Liver (tissue), 9 donors: ENCODE results near the gene EDIL3. TPM values are rescaled to one million over a fixed set of nuclear protein-coding genes. Genes with fewer than 3 reads are reported as not detected.

Experiments
- DNase-seq: peaks from one replicate; pipeline ENCODE4 v3.0.0-alpha.2; 2017; ENCODE audit warnings: low spot score
- H3K27ac ChIP-seq, 2 donors: one replicate each; pipeline ENCODE4 v1.7.0; 2013; ENCODE audit warnings: inconsistent platforms in 2 of 2, low read length in 2 of 2, control low read depth in 1 of 2, low read depth in 1 of 2, mild to moderate bottlenecking in 1 of 2
- H3K27me3 ChIP-seq, 4 donors: one replicate each; pipeline versions ENCODE4 v1.6.1 to v1.7.0; 2013; ENCODE audit warnings: low read length in 3 of 4, inconsistent platforms in 1 of 4, mild to moderate bottlenecking in 1 of 4, moderate library complexity in 1 of 4; ENCODE audit not compliant: control insufficient read depth in 4 of 4, insufficient read depth in 4 of 4
- H3K36me3 ChIP-seq, 4 donors: one replicate each; pipeline versions ENCODE4 v1.6.1 to v1.7.0; 2013; ENCODE audit warnings: low read length in 3 of 4, mild to moderate bottlenecking in 3 of 4, low read depth in 1 of 4, moderate library complexity in 1 of 4; ENCODE audit not compliant: control insufficient read depth in 4 of 4, insufficient read depth in 3 of 4
- H3K4me1 ChIP-seq, 4 donors: one replicate each; pipeline versions ENCODE4 v1.6.1 to v1.7.0; 2013; ENCODE audit warnings: low read length in 3 of 4, mild to moderate bottlenecking in 3 of 4, moderate library complexity in 1 of 4; ENCODE audit not compliant: control insufficient read depth in 4 of 4, insufficient read depth in 4 of 4
- H3K4me3 ChIP-seq, 3 donors: one replicate each; pipeline versions ENCODE4 v1.6.1 to v1.7.0; 2013; ENCODE audit warnings: low read length in 3 of 3, control low read depth in 1 of 3, low read depth in 1 of 3, mild to moderate bottlenecking in 1 of 3
- H3K9ac ChIP-seq, 2 donors: one replicate each; pipeline ENCODE4 v1.7.0; 2013; ENCODE audit warnings: low read length in 2 of 2, mild to moderate bottlenecking in 2 of 2, moderate library complexity in 2 of 2, control low read depth in 1 of 2, low read depth in 1 of 2
- H3K9me3 ChIP-seq, 4 donors: one replicate each; pipeline versions ENCODE4 v1.6.1 to v1.7.0; 2013; ENCODE audit warnings: low read length in 3 of 4; ENCODE audit not compliant: control insufficient read depth in 4 of 4
- CTCF ChIP-seq: fragments of 150-350 bp; IDR thresholded peaks from 2 replicates; pipeline ENCODE4 v1.5.1; 2017; ENCODE audit warnings: improper control_type of control experiment, low read depth, low read length; ENCODE audit not compliant: missing input control
- FOXA2 ChIP-seq: IDR thresholded peaks from 2 replicates; pipeline ENCODE4 v1.6.1; 2016; ENCODE audit warnings: antibody characterized with exemption
- GABPA ChIP-seq, 2 donors: IDR thresholded peaks in 1 of 2; conservative IDR thresholded peaks in 1 of 2; 2 replicates each; pipeline ENCODE4 v1.6.1; 2016; ENCODE audit warnings: antibody characterized with exemption in 2 of 2, mild to moderate bottlenecking in 1 of 2, moderate library complexity in 1 of 2
- HNF4A ChIP-seq, 2 donors: conservative IDR thresholded peaks; 2 replicates each; pipeline ENCODE4 v1.6.1; 2016; ENCODE audit warnings: antibody characterized with exemption in 2 of 2, mild to moderate bottlenecking in 2 of 2
- JUND ChIP-seq, 2 donors: IDR thresholded peaks; 2 replicates each; pipeline ENCODE4 v1.6.1; 2016; ENCODE audit warnings: antibody characterized with exemption in 2 of 2
- MAX ChIP-seq: IDR thresholded peaks from 2 replicates; pipeline ENCODE4 v1.6.1; 2016; ENCODE audit warnings: antibody characterized with exemption
- NR2F2 ChIP-seq: IDR thresholded peaks from 2 replicates; pipeline ENCODE4 v1.6.1; 2016; ENCODE audit warnings: antibody characterized with exemption
- RAD21 ChIP-seq, 2 donors: IDR thresholded peaks; 2 replicates each; pipeline ENCODE4 v1.6.1; 2016; ENCODE audit warnings: antibody characterized with exemption in 2 of 2, mild to moderate bottlenecking in 2 of 2
- REST ChIP-seq: IDR thresholded peaks from 2 replicates; pipeline ENCODE4 v1.6.1; 2016; ENCODE audit warnings: antibody characterized with exemption, mild to moderate bottlenecking
- RXRA ChIP-seq, 2 donors: IDR thresholded peaks; 2 replicates each; pipeline ENCODE4 v1.6.1; 2017 to 2018; ENCODE audit warnings: antibody characterized with exemption in 2 of 2, mild to moderate bottlenecking in 1 of 2
- SP1 ChIP-seq: IDR thresholded peaks from 2 replicates; pipeline ENCODE4 v1.6.1; 2018; ENCODE audit warnings: antibody characterized with exemption, mild to moderate bottlenecking
- TAF1 ChIP-seq: conservative IDR thresholded peaks from 2 replicates; pipeline ENCODE4 v1.6.1; 2016; ENCODE audit warnings: antibody characterized with exemption, mild to moderate bottlenecking
- YY1 ChIP-seq: IDR thresholded peaks from 2 replicates; pipeline ENCODE4 v1.6.1; 2016; ENCODE audit warnings: antibody characterized with exemption, mild to moderate bottlenecking
- ZBTB33 ChIP-seq: IDR thresholded peaks from 2 replicates; pipeline ENCODE4 v1.6.1; 2016; ENCODE audit warnings: antibody characterized with exemption
- WGBS: extraction: QIAGEN DNeasy Blood & Tissue Kit; methylation state at CpG from one replicate; pipeline ENCODE4 v1.1.7; 2013; 5-methylcytosine and 5-hydroxymethylcytosine counted together
- polyA plus RNA-seq, 2 donors: library from polyadenylated mRNA; stranded (reverse) in 1 of 2; unstranded in 1 of 2; fragments of 200-250 nt in 1 of 2; fragments of >200 nt in 1 of 2; fragmentation: Nextera tagmentation in 1 of 2; extraction: Ambion mirVana in 1 of 2; gene quantifications; one replicate each; pipeline versions ENCODE4 v1.2.1 to v1.2.3, GENCODE V29; 2013 to 2015
- total RNA-seq, 2 donors: library from RNA; depleted of rRNA; stranded (reverse); fragments of >200 nt; gene quantifications; one replicate each; pipeline ENCODE4 v1.2.3, GENCODE V29; 2014
- donor health status: healthy.
- donor health status: healthy.
- donor health status: healthy.
- donor health status: healthy.
- donor health status: healthy.

The EDIL3 gene
- total and polyA plus RNA-seq, 4 donors, result 0.33 to 12.0 (median 0.76) TPM

- TF ChIP-seq RXRA (IDR thresholded peaks at IDR 0.05), result no peak
- no peak for TF ChIP-seq GABPA (IDR thresholded peaks at IDR 0.05 in 1 of 2, conservative IDR thresholded peaks at IDR 0.05 in 1 of 2)
These were observed 103.3 kb downstream of the EDIL3 start for GRCh38 chr5:84281383-84281782.

GRCh38 chr5:84279234-84279633, 105.4 kb downstream of the EDIL3 start:
- no peaks in the 10 kb centered on the region for H3K36me3 ChIP-seq
- no peak overlapping the region for H3K27ac ChIP-seq
- no peaks in the 10 kb centered on the region for H3K27me3 ChIP-seq
- no peaks in the 10 kb centered on the region for H3K9me3 ChIP-seq
- no peaks in the 10 kb centered on the region for H3K4me1 ChIP-seq
- no peak for DNase-seq
- no peak for TF ChIP-seq TAF1
- no peak for TF ChIP-seq RAD21 (IDR thresholded peaks at IDR 0.05)
- no peak for TF ChIP-seq REST
- TF ChIP-seq CTCF, result no peak
- TF ChIP-seq RXRA (IDR thresholded peaks at IDR 0.05), result no peak
- no peak overlapping the region for H3K4me3 ChIP-seq
- no peak overlapping the region for H3K9ac ChIP-seq

More at GRCh38 chr5:84281383-84281782, 103.3 kb downstream of the EDIL3 start:
- no peak overlapping the region for H3K9ac ChIP-seq
- no peak for DNase-seq
- H3K4me3 ChIP-seq, result no peak overlapping the region
- H3K27me3 ChIP-seq, result no peaks in the 10 kb centered on the region
- H3K4me1 ChIP-seq, result no peaks in the 10 kb centered on the region
- no peak overlapping the region for H3K27ac ChIP-seq
- no peaks in the 10 kb centered on the region for H3K36me3 ChIP-seq
- no peaks in the 10 kb centered on the region for H3K9me3 ChIP-seq

- Histone ChIP-seq H3K9me3 (no peaks in the 10 kb centered on the region), H3K4me1 (no peaks in the 10 kb centered on the region), H3K9ac (no peak overlapping the region), H3K36me3 (no peaks in the 10 kb centered on the region), H3K4me3 (no peak overlapping the region), H3K27ac (no peak overlapping the region), H3K27me3 (no peaks in the 10 kb centered on the region)
- no peak for DNase-seq
- WGBS, result 94% methylated on average over 1 of the region's 1 CpG
- TF ChIP-seq GABPA (IDR thresholded peaks at IDR 0.05 in 1 of 2, conservative IDR thresholded peaks at IDR 0.05 in 1 of 2) (no peak), HNF4A (conservative IDR thresholded peaks at IDR 0.05) (no peak), REST (no peak), RXRA (IDR thresholded peaks at IDR 0.05) (no peak), SP1 (no peak), JUND (IDR thresholded peaks at IDR 0.05) (no peak), ZBTB33 (no peak), CTCF (no peak), YY1 (no peak), MAX (no peak), FOXA2 (no peak), TAF1 (no peak), NR2F2 (no peak)
These were observed 109.1 kb downstream of the EDIL3 start for GRCh38 chr5:84275609-84276008.
